Heart left ventricle (tissue), 16 donors: ENCODE measurements around the gene TDRD10. TPM values are rescaled to one million over a fixed set of nuclear protein-coding genes. Genes with fewer than 3 reads are reported as not detected.

Experiments
- ATAC-seq, 4 donors: fragments of 200-7000 bp; cut with Tn5 transposase; one replicate each; pipeline ENCODE4 v1.9.1; 2020 to 2022; ENCODE audit warnings: moderate library complexity in 4 of 4, mild to moderate bottlenecking in 3 of 4, moderate number of reproducible peaks in 1 of 4
- DNase-seq, 5 donors: peaks; one replicate each; pipeline ENCODE4 v3.0.0-alpha.2; 2020
- H3K27ac ChIP-seq, 12 donors: fragments of 200-600 bp; sonication (generic) in 4 of 12; one replicate each; pipeline versions ENCODE4 v1.5.0 to v1.8.0; 2016 to 2022; ENCODE audit warnings: mild to moderate bottlenecking in 2 of 12
- H3K27me3 ChIP-seq, 9 donors: fragments of 200-600 bp; sonication (generic) in 2 of 9; one replicate each; pipeline versions ENCODE4 v1.5.1 to v1.8.0; 2016 to 2022; ENCODE audit warnings: mild to moderate bottlenecking in 3 of 9
- H3K36me3 ChIP-seq, 9 donors: fragments of 200-600 bp; sonication (generic) in 2 of 9; one replicate each; pipeline versions ENCODE4 v1.5.0 to v1.8.0; 2018 to 2022; ENCODE audit warnings: mild to moderate bottlenecking in 2 of 9
- H3K4me1 ChIP-seq, 12 donors: fragments of 200-600 bp; sonication (generic) in 4 of 12; one replicate each; pipeline versions ENCODE4 v1.5.0 to v1.8.0; 2016 to 2022; ENCODE audit warnings: mild to moderate bottlenecking in 3 of 12
- H3K4me3 ChIP-seq, 12 donors: fragments of 200-600 bp; sonication (generic) in 4 of 12; one replicate each; pipeline versions ENCODE4 v1.5.0 to v1.8.0; 2017 to 2022; ENCODE audit warnings: mild to moderate bottlenecking in 9 of 12, moderate library complexity in 4 of 12
- H3K9me3 ChIP-seq, 12 donors: fragments of 200-600 bp; sonication (generic) in 4 of 12; one replicate each; pipeline versions ENCODE4 v1.5.0 to v1.8.0; 2016 to 2022; ENCODE audit warnings: mild to moderate bottlenecking in 1 of 12
- CTCF ChIP-seq, 12 donors: fragments of 200-600 bp; sonication (generic) in 4 of 12; IDR thresholded peaks; one replicate each; pipeline versions ENCODE4 v1.5.0 to v1.8.0; 2018 to 2022; ENCODE audit warnings: antibody characterized with exemption in 12 of 12, mild to moderate bottlenecking in 5 of 12
- POLR2A ChIP-seq, 2 donors: fragments of 450-650 bp; IDR thresholded peaks; one replicate each; pipeline ENCODE4 v1.6.1; 2017; ENCODE audit warnings: antibody characterized with exemption in 2 of 2, mild to moderate bottlenecking in 2 of 2, moderate library complexity in 2 of 2
- WGBS, 4 donors: extraction: QIAGEN DNeasy Blood & Tissue Kit in 2 of 4; methylation state at CpG; one replicate each; pipeline versions ENCODE4 v1.1.5 to v1.1.7; 2013 to 2018; 5-methylcytosine and 5-hydroxymethylcytosine counted together
- intact Hi-C, 10 donors: fragments of 100-400 bp; cut with DNase I; formaldehyde crosslinking; loops; one replicate each; pipeline versions ENCODE4 v1.11.1 to v1.14.2; 2022
- polyA plus RNA-seq, 2 donors: library from polyadenylated mRNA; stranded (reverse); fragments of 200-250 nt; gene quantifications; one replicate each; pipeline ENCODE4 v1.2.3, GENCODE V29; 2013
- total RNA-seq, 9 donors: library from RNA; depleted of rRNA in 2 of 9; stranded (reverse); fragments of >200 nt in 2 of 9; fragmentation: NEBNext Ultra II Directional in 3 of 9; extraction: Animal tissue kit (Norgen Biotek cat#: 25700) in 3 of 9; gene quantifications; one replicate each; pipeline versions ENCODE4 v1.1.0 to v1.2.4, GENCODE V29; 2016 to 2023
- donor health status: ischemic (EF 13 %, LVEDD 7.1; RV severe dilation, severe dysfunction).
- donor health status: healthy with polysubstance abuse.
- donor health status: DM: no; HTN: yes; CAD: no.
- donor health status: DM: no; HTN: no; CAD: no.
- donor health status: ischemic (EF 25% LVEDD 6.9; RV normal size, moderate dysfunction).
- donor health status: ischemic (EF 25% LVEDD 5.7; RV mildly dilated, moderate dysfunction).
- donor health status: healthy.
- donor health status: DM: yes; HTN: yes; CAD: no.
- donor health status: ischemic (EF 35%, LVEDD 5.7; RV mildly dilated, moderate dysfunction).
- donor health status: nonischemic (EF 11% LVEDD 7.7; RV severe dilation, severe dysfunction).
- donor health status: DM: yes; HTN: yes; CAD: no.
- donor health status: PGD.
- donor health status: ischemic (EF 29% LVEDD 5.4; RV normal size, mild dysfunction).
- donor health status: nonischemic (EF 23%, LVEDD 6.1; RV moderate dilation, normal function).

TDRD10 gene
- total and polyA plus RNA-seq, 11 donors = 0.71 to 3.4 (median 1.9) TPM

GRCh38 chr1:154594811-154595210, 92.8 kb downstream of the TDRD10 start:
- intact Hi-C loops = no loop called here
- no peak overlapping the region for H3K27ac ChIP-seq
- no peaks in the 10 kb centered on the region for H3K9me3 ChIP-seq
- H3K4me3 ChIP-seq = no peak overlapping the region
- TF ChIP-seq CTCF (IDR thresholded peaks at IDR 0.05) = no peak
- TF ChIP-seq POLR2A (IDR thresholded peaks at IDR 0.05) = no peak
- ATAC-seq = no peak
- H3K4me1 ChIP-seq = peaks cover 4 to 19% (median 13%) of the 10 kb centered on the region in 12 donors
- peaks cover 0 to 100% (median 97%) of the 10 kb centered on the region in 9 donors for H3K36me3 ChIP-seq
- H3K27me3 ChIP-seq = no peaks in the 10 kb centered on the region
- no peak for DNase-seq
- WGBS, 4 donors = 82 to 90% (median 85%) methylated on average over 7 of the region's 7 CpGs

GRCh38 chr1:154595621-154596020, 93.6 kb downstream of the TDRD10 start:
- ATAC-seq = no peak
- intact Hi-C loops = no loop called here
- peaks cover 4 to 27% (median 20%) of the 10 kb centered on the region in 12 donors for H3K4me1 ChIP-seq
- H3K9me3 ChIP-seq = no peaks in the 10 kb centered on the region
- no peak overlapping the region for H3K27ac ChIP-seq
- H3K36me3 ChIP-seq = peaks cover 0 to 100% (median 97%) of the 10 kb centered on the region in 9 donors
- TF ChIP-seq POLR2A (IDR thresholded peaks at IDR 0.05) = no peak
- TF ChIP-seq CTCF (IDR thresholded peaks at IDR 0.05) = no peak
- H3K4me3 ChIP-seq = no peak overlapping the region
- 85 to 100% (median 89%) methylated on average over 1 of the region's 1 CpG for WGBS, 4 donors
- no peaks in the 10 kb centered on the region for H3K27me3 ChIP-seq
- no peak for DNase-seq

Other genes starting within 250 kb of the TDRD10 start
- 100 to 1,000 TPM; 127 to 230 (median 165) TPM for gene HAX1, start 229.6 kb upstream of the TDRD10 start, total RNA-seq
- 100 to 1,000 TPM; 156 to 308 TPM for gene HAX1, start 229.6 kb upstream of the TDRD10 start, polyA plus RNA-seq
- gene AQP10, start 181.1 kb upstream of the TDRD10 start, total RNA-seq = under 1 TPM in 6 of 9 donors, not detected in 3; 0.23 to 0.93 (median 0.55) TPM
- gene AQP10, start 181.1 kb upstream of the TDRD10 start, polyA plus RNA-seq = 1 to 10 TPM in 1 of 2 donors, under 1 TPM in 1; 0.15 to 1.2 TPM
- gene ATP8B2, start 176.7 kb upstream of the TDRD10 start, total RNA-seq = 10 to 100 TPM in 8 of 9 donors, 1 to 10 TPM in 1; 9.4 to 45.0 (median 15.5) TPM
- gene ATP8B2, start 176.7 kb upstream of the TDRD10 start, polyA plus RNA-seq = 10 to 100 TPM in 1 of 2 donors, 1 to 10 TPM in 1; 7.2 to 18.3 TPM
- 10 to 100 TPM in 6 of 9 donors, 1 to 10 TPM in 3; 5.7 to 26.6 (median 13.1) TPM for gene IL6R, start 96.9 kb upstream of the TDRD10 start, total RNA-seq
- 1 to 10 TPM; 3.4 to 8.6 TPM for gene IL6R, start 96.9 kb upstream of the TDRD10 start, polyA plus RNA-seq
- gene SHE, start 193 bp downstream of the TDRD10 start, total RNA-seq = 10 to 100 TPM; 11.1 to 19.4 (median 11.9) TPM
- gene SHE, start 193 bp downstream of the TDRD10 start, polyA plus RNA-seq = 10 to 100 TPM; 10.1 to 17.7 TPM
- gene UBE2Q1, start 56.4 kb downstream of the TDRD10 start, total RNA-seq = 10 to 100 TPM; 22.1 to 79.4 (median 58.8) TPM
- 10 to 100 TPM; 23.0 to 36.2 TPM for gene UBE2Q1, start 56.4 kb downstream of the TDRD10 start, polyA plus RNA-seq
- gene CHRNB2, start 65.6 kb downstream of the TDRD10 start, total RNA-seq = under 1 TPM in 3 of 9 donors, not detected in 6; 0.05 to 0.14 (median 0.06) TPM
- gene CHRNB2, start 65.6 kb downstream of the TDRD10 start, polyA plus RNA-seq = under 1 TPM in 1 of 2 donors, not detected in 1; 0.03 TPM
- 100 to 1,000 TPM in 1 of 9 donors, 10 to 100 TPM in 8; 52.1 to 117 (median 63.1) TPM for gene ADAR, start 106.0 kb downstream of the TDRD10 start, total RNA-seq
- gene ADAR, start 106.0 kb downstream of the TDRD10 start, polyA plus RNA-seq = 10 to 100 TPM; 16.0 to 29.5 TPM